Neuronal stem cell (in vitro differentiated cells): ENCODE data around the gene ITPR1.
A peak's percentile ranks its signal among the peaks of the same experiment; 100 is the strongest.

Experiments
- DNase-seq: peaks from one replicate; pipeline ENCODE4 v3.0.0-alpha.2; 2013; ENCODE audit warnings: low spot score
- H2AFZ ChIP-seq: one replicate; pipeline ENCODE4 v1.6.1; 2013; ENCODE audit warnings: mild to moderate bottlenecking, low read length, inconsistent platforms
- H2AK5ac ChIP-seq: 2 replicates; pipeline ENCODE4 v1.6.1; 2013; ENCODE audit warnings: low read depth, mild to moderate bottlenecking, inconsistent platforms, low read length, moderate library complexity, mixed read lengths
- H2BK120ac ChIP-seq: 2 replicates; pipeline ENCODE4 v1.6.1; 2013; ENCODE audit warnings: low read depth, mild to moderate bottlenecking, inconsistent platforms, low read length, moderate library complexity, mixed read lengths
- H2BK12ac ChIP-seq: one replicate; pipeline ENCODE4 v1.6.1; 2013; ENCODE audit warnings: low read length, inconsistent platforms
- H2BK15ac ChIP-seq: 2 replicates; pipeline ENCODE4 v1.6.1; 2013; ENCODE audit warnings: mild to moderate bottlenecking, low read length, inconsistent platforms, mixed read lengths
- H2BK5ac ChIP-seq: one replicate; pipeline ENCODE4 v1.6.1; 2013; ENCODE audit warnings: inconsistent platforms, mild to moderate bottlenecking, low read length, moderate library complexity
- H3K14ac ChIP-seq: one replicate; pipeline ENCODE4 v1.6.1; 2013; ENCODE audit warnings: low read length, inconsistent platforms
- H3K18ac ChIP-seq: 2 replicates; pipeline ENCODE4 v1.6.1; 2013; ENCODE audit warnings: low read length, inconsistent platforms
- H3K23ac ChIP-seq: 2 replicates; pipeline ENCODE4 v1.6.1; 2013; ENCODE audit warnings: low read depth, mild to moderate bottlenecking, mixed read lengths, low read length, inconsistent platforms; ENCODE audit not compliant: poor library complexity
- H3K27ac ChIP-seq: replicated peaks from 3 replicates; pipeline ENCODE4 v1.5.1; 2013; ENCODE audit warnings: low read length, inconsistent platforms
- H3K27me3 ChIP-seq, 3 experiments: 2 replicates each; pipeline ENCODE4 v1.6.1; 2013; ENCODE audit warnings: low read length in 3 of 3, mild to moderate bottlenecking in 2 of 3, inconsistent platforms in 1 of 3, low read depth in 1 of 3, mixed read lengths in 1 of 3, moderate library complexity in 1 of 3; ENCODE audit not compliant: control insufficient read depth in 3 of 3, insufficient read depth in 3 of 3
- H3K36me3 ChIP-seq, 2 donors: replicated peaks in 1 of 2; 2 replicates each; pipeline ENCODE4 v1.6.1; 2013; ENCODE audit warnings: low read length in 2 of 2; ENCODE audit not compliant: control insufficient read depth in 2 of 2, insufficient read depth in 2 of 2
- H3K4ac ChIP-seq: 2 replicates; pipeline ENCODE4 v1.6.1; 2013; ENCODE audit warnings: inconsistent platforms, mild to moderate bottlenecking, low read length, moderate library complexity
- H3K4me1 ChIP-seq, 2 donors: 1 replicate in 1 of 2; 2 replicates in 1 of 2; pipeline ENCODE4 v1.6.1; 2013; ENCODE audit warnings: low read length in 2 of 2, low read depth in 1 of 2; ENCODE audit not compliant: control insufficient read depth in 2 of 2, insufficient read depth in 1 of 2
- H3K4me2 ChIP-seq: one replicate; pipeline ENCODE4 v1.6.1; 2013; ENCODE audit warnings: mild to moderate bottlenecking, low read length, inconsistent platforms; ENCODE audit not compliant: insufficient read depth, poor library complexity, severe bottlenecking
- H3K4me3 ChIP-seq, 2 donors: 2 replicates each; pipeline ENCODE4 v1.5.1; 2013; ENCODE audit warnings: low read length in 2 of 2, mild to moderate bottlenecking in 2 of 2, inconsistent platforms in 1 of 2, moderate library complexity in 1 of 2
- H3K79me1 ChIP-seq: one replicate; pipeline ENCODE4 v1.6.1; 2013; ENCODE audit warnings: low read depth, mild to moderate bottlenecking, inconsistent platforms, low read length, moderate library complexity
- H3K9ac ChIP-seq: one replicate; pipeline ENCODE4 v1.6.1; 2013; ENCODE audit warnings: mild to moderate bottlenecking, low read depth, low read length, inconsistent platforms; ENCODE audit not compliant: poor library complexity
- H3K9me3 ChIP-seq, 2 donors: replicated peaks in 1 of 2; 2 replicates each; pipeline versions ENCODE3 to v1.6.1; 2013; ENCODE audit warnings: low read length in 2 of 2, mild to moderate bottlenecking in 2 of 2, inconsistent platforms in 1 of 2, low read depth in 1 of 2, mixed read lengths in 1 of 2, moderate library complexity in 1 of 2; ENCODE audit not compliant: control insufficient read depth in 2 of 2, insufficient read depth in 1 of 2
- H4K8ac ChIP-seq: one replicate; pipeline ENCODE4 v1.6.1; 2013; ENCODE audit warnings: low read depth, mild to moderate bottlenecking, inconsistent platforms, low read length, moderate library complexity
- H4K91ac ChIP-seq: one replicate; pipeline ENCODE4 v1.6.1; 2013; ENCODE audit warnings: low read length, low read depth, mild to moderate bottlenecking, inconsistent platforms; ENCODE audit not compliant: poor library complexity
- WGBS, 2 donors: extraction: QIAGEN DNeasy Blood & Tissue Kit; methylation state at CpG; one replicate each; pipeline ENCODE4 v1.1.7; 2013; ENCODE audit warnings: missing lambda C conversion rate in 2 of 2, mixed read lengths in 1 of 2; ENCODE audit not compliant: insufficient read length in 2 of 2, insufficient replicate concordance in 1 of 2; ENCODE audit errors: extremely low coverage in 2 of 2; 5-methylcytosine and 5-hydroxymethylcytosine counted together

ITPR1 gene

GRCh38 chr3:4633078-4634004 lies 140.2 kb downstream of the ITPR1 start:
- Histone ChIP-seq H2BK12ac (no peak overlapping the region), H3K79me1 (no peaks in the 10 kb centered on the region), H3K4ac (no peak overlapping the region), H3K4me2 (no peak overlapping the region), H3K27me3 (no peaks in the 10 kb centered on the region), H3K14ac (no peak overlapping the region), H2BK5ac (no peak overlapping the region), H3K9ac (no peak overlapping the region), H3K9me3 (no peaks in the 10 kb centered on the region), H2BK15ac (no peak overlapping the region), H2AFZ (no peak overlapping the region), H3K27ac (no peak overlapping the region), H3K4me1 (no peaks in the 10 kb centered on the region), H3K4me3 (no peak overlapping the region), H4K91ac (no peak overlapping the region), H3K36me3 (no peaks in the 10 kb centered on the region), H3K18ac (no peak overlapping the region), H4K8ac (no peak overlapping the region), H3K23ac (no peak overlapping the region), H2AK5ac (no peak overlapping the region), H2BK120ac (no peak overlapping the region)
- no CpG with 5 or more reads among the region's 10 CpGs for WGBS, 2 donors
- peak; percentile 35 for DNase-seq

- H2AFZ ChIP-seq = no peak overlapping the region
- WGBS, 2 donors = no CpG with 5 or more reads among the region's 6 CpGs
- no peaks in the 10 kb centered on the region for H3K79me1 ChIP-seq
- no peak overlapping the region for H3K9ac ChIP-seq
- H3K27ac ChIP-seq = no peak overlapping the region
- no peaks in the 10 kb centered on the region for H3K4me1 ChIP-seq
- H2BK120ac ChIP-seq = no peak overlapping the region
- H3K4me2 ChIP-seq = no peak overlapping the region
- no peak overlapping the region for H4K91ac ChIP-seq
- H3K9me3 ChIP-seq = no peaks in the 10 kb centered on the region
- H2BK5ac ChIP-seq = no peak overlapping the region
- H3K36me3 ChIP-seq = no peaks in the 10 kb centered on the region
- no peak overlapping the region for H2BK15ac ChIP-seq
- H4K8ac ChIP-seq = no peak overlapping the region
- H3K23ac ChIP-seq = no peak overlapping the region
- no peak overlapping the region for H2BK12ac ChIP-seq
- no peak overlapping the region for H2AK5ac ChIP-seq
- no peak overlapping the region for H3K14ac ChIP-seq
- no peaks in the 10 kb centered on the region for H3K27me3 ChIP-seq
- no peak overlapping the region for H3K4me3 ChIP-seq
- H3K4ac ChIP-seq = no peak overlapping the region
- H3K18ac ChIP-seq = no peak overlapping the region
- no peak for DNase-seq
These were observed 141.7 kb downstream of the ITPR1 start for GRCh38 chr3:4634894-4635293.

GRCh38 chr3:4637265-4637664 lies 144.1 kb downstream of the ITPR1 start:
- Histone ChIP-seq H2BK15ac (no peak overlapping the region), H3K9me3 (no peaks in the 10 kb centered on the region), H3K4ac (no peak overlapping the region)

GRCh38 chr3:4641863-4642563 lies 148.9 kb downstream of the ITPR1 start:
- Histone ChIP-seq H3K36me3 (no peaks in the 10 kb centered on the region), H3K4ac (no peak overlapping the region), H4K91ac (no peak overlapping the region), H3K23ac (no peak overlapping the region), H2BK12ac (no peak overlapping the region), H2AK5ac (no peak overlapping the region), H3K27me3 (no peaks in the 10 kb centered on the region), H3K4me3 (no peak overlapping the region), H2BK120ac (no peak overlapping the region), H3K27ac (no peak overlapping the region), H3K14ac (no peak overlapping the region), H3K9me3 (no peaks in the 10 kb centered on the region), H2BK5ac (no peak overlapping the region), H3K9ac (no peak overlapping the region), H3K18ac (no peak overlapping the region), H3K4me1 (no peaks in the 10 kb centered on the region), H2BK15ac (no peak overlapping the region), H3K79me1 (no peaks in the 10 kb centered on the region), H2AFZ (no peak overlapping the region), H4K8ac (no peak overlapping the region), H3K4me2 (no peak overlapping the region)
- no peak for DNase-seq
- WGBS, 2 donors = no CpG with 5 or more reads among the region's 9 CpGs

More at GRCh38 chr3:4637265-4637664, 144.1 kb downstream of the ITPR1 start:
- no peak overlapping the region for H2BK5ac ChIP-seq
- H3K27me3 ChIP-seq = no peaks in the 10 kb centered on the region
- no peaks in the 10 kb centered on the region for H3K79me1 ChIP-seq
- H3K4me2 ChIP-seq = no peak overlapping the region
- no peak overlapping the region for H2AFZ ChIP-seq
- H2BK120ac ChIP-seq = no peak overlapping the region
- no peak overlapping the region for H3K14ac ChIP-seq
- WGBS, 2 donors = no CpG with 5 or more reads among the region's 2 CpGs
- H4K8ac ChIP-seq = no peak overlapping the region
- no peaks in the 10 kb centered on the region for H3K36me3 ChIP-seq
- H4K91ac ChIP-seq = no peak overlapping the region
- H3K4me1 ChIP-seq = no peaks in the 10 kb centered on the region
- H3K18ac ChIP-seq = no peak overlapping the region
- no peak overlapping the region for H3K27ac ChIP-seq
- no peak overlapping the region for H3K9ac ChIP-seq
- H2AK5ac ChIP-seq = no peak overlapping the region
- no peak overlapping the region for H2BK12ac ChIP-seq
- no peak for DNase-seq
- no peak overlapping the region for H3K23ac ChIP-seq
- no peak overlapping the region for H3K4me3 ChIP-seq
